Endothelial cell of umbilical vein (primary cell): ENCODE data around the gene AFDN. TPM values are rescaled to one million over a fixed set of nuclear protein-coding genes. Genes with fewer than 3 reads are reported as not detected.

ENCODE experiments used
- BruUV-seq: library from RNA; stranded (reverse); fragments of 400-500 nt; replicated peaks from 2 replicates; lab custom pipeline; 2021; lab: Mats Ljungman, UMichigan
- CTCF ChIA-PET: fragments of 300-600, 350-600 bp; sonication (Branson Sonifier 250); formaldehyde crosslinking; loops from one replicate; lab custom pipeline; 2021; ENCODE audit warnings: antibody characterized with exemption, inconsistent platforms; lab: Charles Lee
- POLR2A ChIA-PET: fragments of 300-600, 350-600 bp; sonication (Branson Sonifier 250); formaldehyde crosslinking; loops from one replicate; lab custom pipeline; 2021; ENCODE audit warnings: antibody characterized with exemption, inconsistent platforms; lab: Charles Lee
- DNase-seq: peaks from one replicate; pipeline ENCODE4 v3.0.0-alpha.2; 2011; ENCODE audit warnings: low read depth, low spot score
- FAIRE-seq: peaks from 2 replicates; lab custom pipeline; 2011; peaks lifted over from hg19 to GRCh38; lab: Jason Lieb, UNC
- H2AFZ ChIP-seq: 2 replicates; pipeline ENCODE4 v1.6.0; 2012; ENCODE audit warnings: low read depth, low read length, control low read depth, inconsistent platforms
- H3K27ac ChIP-seq: 2 replicates; pipeline ENCODE4 v1.5.1; 2011; ENCODE audit warnings: low read depth, mild to moderate bottlenecking, control low read depth, low read length, moderate library complexity; ENCODE audit not compliant: insufficient read depth
- H3K27me3 ChIP-seq, 2 experiments: 2 replicates each; pipeline versions ENCODE4 v1.6.0 to v1.6.1; 2011; ENCODE audit warnings: low read length in 2 of 2, mixed read lengths in 1 of 2; ENCODE audit not compliant: control insufficient read depth in 2 of 2, insufficient read depth in 2 of 2
- H3K36me3 ChIP-seq, 2 experiments: 2 replicates in 1 of 2; 3 replicates in 1 of 2; pipeline ENCODE4 v1.5.1; 2011; ENCODE audit warnings: low read length in 2 of 2, mild to moderate bottlenecking in 1 of 2, moderate library complexity in 1 of 2; ENCODE audit not compliant: control insufficient read depth in 2 of 2, insufficient read depth in 2 of 2; ENCODE audit errors: extremely low read depth in 1 of 2
- H3K4me1 ChIP-seq: 3 replicates; pipeline ENCODE4 v1.5.1; 2011; ENCODE audit warnings: mild to moderate bottlenecking, low read length; ENCODE audit not compliant: control insufficient read depth, insufficient read depth; ENCODE audit errors: extremely low read depth
- H3K4me2 ChIP-seq: 2 replicates; pipeline ENCODE4 v1.6.1; 2011; ENCODE audit warnings: low read length, control low read depth, mixed read lengths; ENCODE audit not compliant: insufficient read depth
- H3K4me3 ChIP-seq, 3 experiments: fragments of 200-600 bp in 1 of 3; sonication (generic), shearing (Covaris generic) in 1 of 3; replicated peaks in 1 of 3; 2 replicates each; pipeline ENCODE4 v1.5.1; 2011 to 2016; ENCODE audit warnings: control low read depth in 3 of 3, low read length in 3 of 3, mild to moderate bottlenecking in 2 of 3, inconsistent platforms in 1 of 3, low read depth in 1 of 3, moderate library complexity in 1 of 3; ENCODE audit not compliant: insufficient read depth in 1 of 3
- H3K79me2 ChIP-seq: 2 replicates; pipeline ENCODE4 v1.6.0; 2012; ENCODE audit warnings: low read length, inconsistent platforms; ENCODE audit not compliant: control insufficient read depth, insufficient read depth
- H3K9ac ChIP-seq: replicated peaks from 2 replicates; pipeline ENCODE3; 2011; ENCODE audit warnings: low read length, control low read depth; ENCODE audit not compliant: insufficient read depth; ENCODE audit errors: extremely low read depth
- H3K9me1 ChIP-seq: replicated peaks from 3 replicates; pipeline ENCODE4 v1.6.0; 2011; ENCODE audit warnings: mild to moderate bottlenecking, low read length; ENCODE audit not compliant: control insufficient read depth, insufficient read depth; ENCODE audit errors: extremely low read depth
- H3K9me3 ChIP-seq: replicated peaks from 2 replicates; pipeline ENCODE4 v1.5.1; 2012; ENCODE audit warnings: low read length, inconsistent platforms; ENCODE audit not compliant: control insufficient read depth, insufficient read depth
- H4K20me1 ChIP-seq: replicated peaks from 2 replicates; pipeline ENCODE3; 2011; ENCODE audit warnings: mild to moderate bottlenecking, low read length; ENCODE audit not compliant: control insufficient read depth, insufficient read depth; ENCODE audit errors: extremely low read depth
- EZH2 ChIP-seq: IDR thresholded peaks from 2 replicates; pipeline ENCODE4 v1.6.1; 2012; ENCODE audit warnings: borderline replicate concordance, low read depth, mild to moderate bottlenecking, moderate library complexity, low read length, inconsistent platforms; ENCODE audit not compliant: severe bottlenecking
- FOS ChIP-seq: IDR thresholded peaks from 2 replicates; pipeline ENCODE4 v1.6.1; 2011; ENCODE audit warnings: mild to moderate bottlenecking, low read length, moderate library complexity, borderline replicate concordance; ENCODE audit not compliant: insufficient read depth
- GATA2 ChIP-seq: IDR thresholded peaks from 2 replicates; pipeline ENCODE4 v1.7.0; 2011; ENCODE audit warnings: low read depth, mild to moderate bottlenecking, moderate library complexity, mixed read lengths, low read length; ENCODE audit not compliant: insufficient read length, insufficient read depth
- JUN ChIP-seq: IDR thresholded peaks from 2 replicates; pipeline ENCODE4 v1.6.1; 2011; ENCODE audit warnings: borderline replicate concordance, low read depth; ENCODE audit not compliant: insufficient read length, insufficient read depth
- MYC ChIP-seq: IDR thresholded peaks from one replicate; pipeline ENCODE4 v1.6.1; 2011; ENCODE audit warnings: mild to moderate bottlenecking, low read depth, low read length
- POLR2A ChIP-seq: IDR thresholded peaks from 2 replicates; pipeline ENCODE4 v1.6.1; 2012; ENCODE audit warnings: low read depth, mild to moderate bottlenecking, control low read depth, low read length
- POLR2AphosphoS5 ChIP-seq: IDR thresholded peaks from 2 replicates; pipeline ENCODE4 v1.6.1; 2012; ENCODE audit warnings: low read depth, mild to moderate bottlenecking, control low read depth, low read length, moderate library complexity; ENCODE audit not compliant: insufficient read depth
- dilution Hi-C: fragments of 300-500 bp; cut with MboI; formaldehyde crosslinking; loops from one replicate; pipeline ENCODE4 v1.15.0; 2019; ENCODE audit warnings: low sequenced_read_pairs; ENCODE audit not compliant: extremely low pct_ligation_motif_present
- intact Hi-C: fragments of 100-400 bp; cut with micrococcal nuclease; formaldehyde crosslinking; loops from one replicate; pipeline ENCODE4 v1.10.0; 2022
- polyA plus RNA-seq, 4 experiments: library from polyadenylated mRNA; depleted of rRNA in 3 of 4; stranded (reverse) in 3 of 4; unstranded in 1 of 4; fragments of >200 nt; gene quantifications; 2 replicates each; pipeline versions ENCODE4 v1.2.1 to v1.2.3, GENCODE V29; 2011 to 2012; ENCODE audit warnings: missing spikeins in 1 of 4
- total RNA-seq: library from RNA; stranded (reverse); gene quantifications from 2 replicates; pipeline ENCODE4 v1.2.3, GENCODE V29; 2021
- TF ChIP-seq, protein P1 (sequence below): IDR thresholded peaks from 2 replicates; pipeline ENCODE4 v1.6.1; 2011; ENCODE audit not compliant: insufficient read depth, insufficient read length
- TF ChIP-seq, protein P2 (sequence below), 2 donors: IDR thresholded peaks; 1 replicate in 1 of 2; 2 replicates in 1 of 2; pipeline ENCODE4 v1.5.1; 2011; ENCODE audit warnings: low read length in 2 of 2, mild to moderate bottlenecking in 2 of 2, moderate library complexity in 2 of 2, control low read depth in 1 of 2, inconsistent platforms in 1 of 2, low read depth in 1 of 2; ENCODE audit not compliant: insufficient read depth in 1 of 2; ENCODE audit errors: extremely low read depth in 1 of 2

The AFDN gene
- total and polyA plus RNA-seq, 2 donors (not counting 3 experiments of a cell fraction or from before 2014, with no cell fraction given): 31.0 to 134 TPM

DNA sequence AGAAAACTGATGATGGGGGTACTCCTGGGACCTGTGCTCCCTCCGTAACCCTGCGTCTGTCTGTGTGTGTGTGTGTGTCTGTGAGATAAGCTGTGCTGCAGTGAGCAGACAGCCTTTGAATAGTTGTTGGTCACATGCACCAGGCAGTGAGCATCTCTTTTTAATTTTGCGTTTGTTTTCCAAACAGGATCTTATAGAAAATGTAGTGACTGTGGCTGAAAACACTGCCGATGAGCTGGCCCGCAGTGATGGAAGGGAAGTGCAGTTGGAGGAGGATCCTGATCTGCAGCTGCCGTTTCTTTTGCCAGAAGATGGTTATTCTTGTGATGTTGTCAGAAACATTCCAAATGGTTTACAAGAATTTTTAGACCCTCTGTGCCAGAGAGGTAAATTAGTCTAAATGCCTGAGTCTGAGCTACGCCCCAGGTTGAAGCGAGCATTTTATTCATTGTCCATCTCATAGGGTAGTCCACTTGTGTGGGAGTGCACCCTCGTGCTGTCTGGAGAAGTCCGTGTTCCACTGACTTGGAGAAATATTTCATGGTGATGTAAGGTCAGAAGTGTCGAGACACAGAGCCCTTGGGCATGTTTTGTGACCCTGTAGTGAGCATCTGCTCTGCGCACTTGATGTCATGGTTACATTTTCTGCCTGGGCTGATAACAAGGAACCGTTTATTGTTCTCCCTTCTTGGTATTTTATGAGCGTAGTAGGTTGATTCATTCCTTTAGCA, 92.0 kb downstream of the AFDN start:
- Histone ChIP-seq H3K4me2 (no peak overlapping the region), H2AFZ (no peak overlapping the region), H4K20me1 (no peaks in the 10 kb centered on the region), H3K27me3 (no peaks in the 10 kb centered on the region), H3K27ac (no peak overlapping the region), H3K36me3 (peaks cover 15 to 20% of the 10 kb centered on the region in 2 experiments), H3K9me3 (no peaks in the 10 kb centered on the region), H3K9ac (no peak overlapping the region), H3K4me1 (no peaks in the 10 kb centered on the region), H3K4me3 (no peak overlapping the region), H3K9me1 (no peaks in the 10 kb centered on the region), H3K79me2 (no peaks in the 10 kb centered on the region)
- CTCF ChIA-PET: interaction anchor here (1.3 to 1.4 kb wide), 2 partner anchors 12 to 20 kb away, joined by 3 to 6 read pairs; no protein-coding TSS in a partner anchor
- dilution Hi-C loops (no loop called here), intact Hi-C loops (no loop called here)
- TF ChIP-seq MYC (no peak), POLR2A (no peak), FOS (no peak), GATA2 (no peak), POLR2AphosphoS5 (no peak), EZH2 (no peak), JUN (no peak)
- TF ChIP-seq, protein P1, sequence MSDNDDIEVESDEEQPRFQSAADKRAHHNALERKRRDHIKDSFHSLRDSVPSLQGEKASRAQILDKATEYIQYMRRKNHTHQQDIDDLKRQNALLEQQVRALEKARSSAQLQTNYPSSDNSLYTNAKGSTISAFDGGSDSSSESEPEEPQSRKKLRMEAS: no peak
- TF ChIP-seq, protein P2, sequence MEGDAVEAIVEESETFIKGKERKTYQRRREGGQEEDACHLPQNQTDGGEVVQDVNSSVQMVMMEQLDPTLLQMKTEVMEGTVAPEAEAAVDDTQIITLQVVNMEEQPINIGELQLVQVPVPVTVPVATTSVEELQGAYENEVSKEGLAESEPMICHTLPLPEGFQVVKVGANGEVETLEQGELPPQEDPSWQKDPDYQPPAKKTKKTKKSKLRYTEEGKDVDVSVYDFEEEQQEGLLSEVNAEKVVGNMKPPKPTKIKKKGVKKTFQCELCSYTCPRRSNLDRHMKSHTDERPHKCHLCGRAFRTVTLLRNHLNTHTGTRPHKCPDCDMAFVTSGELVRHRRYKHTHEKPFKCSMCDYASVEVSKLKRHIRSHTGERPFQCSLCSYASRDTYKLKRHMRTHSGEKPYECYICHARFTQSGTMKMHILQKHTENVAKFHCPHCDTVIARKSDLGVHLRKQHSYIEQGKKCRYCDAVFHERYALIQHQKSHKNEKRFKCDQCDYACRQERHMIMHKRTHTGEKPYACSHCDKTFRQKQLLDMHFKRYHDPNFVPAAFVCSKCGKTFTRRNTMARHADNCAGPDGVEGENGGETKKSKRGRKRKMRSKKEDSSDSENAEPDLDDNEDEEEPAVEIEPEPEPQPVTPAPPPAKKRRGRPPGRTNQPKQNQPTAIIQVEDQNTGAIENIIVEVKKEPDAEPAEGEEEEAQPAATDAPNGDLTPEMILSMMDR (IDR thresholded peaks at IDR 0.05; ENCODE audit: extremely low read depth in 1 of 2, insufficient read depth in 1 of 2, low read depth in 1 of 2, low read length in 2 of 2): no peak
- POLR2A ChIA-PET: no interaction called here
- FAIRE-seq (no peak), DNase-seq (no peak)
- no TSS peak for BruUV-seq
